Endothelial cell of umbilical vein (primary cell): ENCODE measurements around the gene LARGE1. TPM values are rescaled to one million over a fixed set of nuclear protein-coding genes. Genes with fewer than 3 reads are reported as not detected.

Experiments used
- BruUV-seq: library from RNA; stranded (reverse); fragments of 400-500 nt; replicated peaks from 2 replicates; lab custom pipeline; 2021; lab: Mats Ljungman, UMichigan
- CTCF ChIA-PET: fragments of 300-600, 350-600 bp; sonication (Branson Sonifier 250); formaldehyde crosslinking; loops from one replicate; lab custom pipeline; 2021; ENCODE audit warnings: antibody characterized with exemption, inconsistent platforms; lab: Charles Lee
- POLR2A ChIA-PET: fragments of 300-600, 350-600 bp; sonication (Branson Sonifier 250); formaldehyde crosslinking; loops from one replicate; lab custom pipeline; 2021; ENCODE audit warnings: antibody characterized with exemption, inconsistent platforms; lab: Charles Lee
- DNase-seq: peaks from one replicate; pipeline ENCODE4 v3.0.0-alpha.2; 2011; ENCODE audit warnings: low read depth, low spot score
- FAIRE-seq: peaks from 2 replicates; lab custom pipeline; 2011; peaks lifted over from hg19 to GRCh38; lab: Jason Lieb, UNC
- H2AFZ ChIP-seq: 2 replicates; pipeline ENCODE4 v1.6.0; 2012; ENCODE audit warnings: low read depth, low read length, control low read depth, inconsistent platforms
- H3K27ac ChIP-seq: 2 replicates; pipeline ENCODE4 v1.5.1; 2011; ENCODE audit warnings: low read depth, mild to moderate bottlenecking, control low read depth, low read length, moderate library complexity; ENCODE audit not compliant: insufficient read depth
- H3K27me3 ChIP-seq, 2 experiments: 2 replicates each; pipeline versions ENCODE4 v1.6.0 to v1.6.1; 2011; ENCODE audit warnings: low read length in 2 of 2, mixed read lengths in 1 of 2; ENCODE audit not compliant: control insufficient read depth in 2 of 2, insufficient read depth in 2 of 2
- H3K36me3 ChIP-seq, 2 experiments: 2 replicates in 1 of 2; 3 replicates in 1 of 2; pipeline ENCODE4 v1.5.1; 2011; ENCODE audit warnings: low read length in 2 of 2, mild to moderate bottlenecking in 1 of 2, moderate library complexity in 1 of 2; ENCODE audit not compliant: control insufficient read depth in 2 of 2, insufficient read depth in 2 of 2; ENCODE audit errors: extremely low read depth in 1 of 2
- H3K4me1 ChIP-seq: 3 replicates; pipeline ENCODE4 v1.5.1; 2011; ENCODE audit warnings: mild to moderate bottlenecking, low read length; ENCODE audit not compliant: control insufficient read depth, insufficient read depth; ENCODE audit errors: extremely low read depth
- H3K4me2 ChIP-seq: 2 replicates; pipeline ENCODE4 v1.6.1; 2011; ENCODE audit warnings: low read length, control low read depth, mixed read lengths; ENCODE audit not compliant: insufficient read depth
- H3K4me3 ChIP-seq, 3 experiments: fragments of 200-600 bp in 1 of 3; sonication (generic), shearing (Covaris generic) in 1 of 3; replicated peaks in 1 of 3; 2 replicates each; pipeline ENCODE4 v1.5.1; 2011 to 2016; ENCODE audit warnings: control low read depth in 3 of 3, low read length in 3 of 3, mild to moderate bottlenecking in 2 of 3, inconsistent platforms in 1 of 3, low read depth in 1 of 3, moderate library complexity in 1 of 3; ENCODE audit not compliant: insufficient read depth in 1 of 3
- H3K79me2 ChIP-seq: 2 replicates; pipeline ENCODE4 v1.6.0; 2012; ENCODE audit warnings: low read length, inconsistent platforms; ENCODE audit not compliant: control insufficient read depth, insufficient read depth
- H3K9ac ChIP-seq: replicated peaks from 2 replicates; pipeline ENCODE3; 2011; ENCODE audit warnings: low read length, control low read depth; ENCODE audit not compliant: insufficient read depth; ENCODE audit errors: extremely low read depth
- H3K9me1 ChIP-seq: replicated peaks from 3 replicates; pipeline ENCODE4 v1.6.0; 2011; ENCODE audit warnings: mild to moderate bottlenecking, low read length; ENCODE audit not compliant: control insufficient read depth, insufficient read depth; ENCODE audit errors: extremely low read depth
- H3K9me3 ChIP-seq: replicated peaks from 2 replicates; pipeline ENCODE4 v1.5.1; 2012; ENCODE audit warnings: low read length, inconsistent platforms; ENCODE audit not compliant: control insufficient read depth, insufficient read depth
- H4K20me1 ChIP-seq: replicated peaks from 2 replicates; pipeline ENCODE3; 2011; ENCODE audit warnings: mild to moderate bottlenecking, low read length; ENCODE audit not compliant: control insufficient read depth, insufficient read depth; ENCODE audit errors: extremely low read depth
- CTCF ChIP-seq, 2 donors: IDR thresholded peaks; 1 replicate in 1 of 2; 2 replicates in 1 of 2; pipeline ENCODE4 v1.5.1; 2011; ENCODE audit warnings: low read length in 2 of 2, mild to moderate bottlenecking in 2 of 2, moderate library complexity in 2 of 2, control low read depth in 1 of 2, inconsistent platforms in 1 of 2, low read depth in 1 of 2; ENCODE audit not compliant: insufficient read depth in 1 of 2; ENCODE audit errors: extremely low read depth in 1 of 2
- EZH2 ChIP-seq: IDR thresholded peaks from 2 replicates; pipeline ENCODE4 v1.6.1; 2012; ENCODE audit warnings: borderline replicate concordance, low read depth, mild to moderate bottlenecking, moderate library complexity, low read length, inconsistent platforms; ENCODE audit not compliant: severe bottlenecking
- FOS ChIP-seq: IDR thresholded peaks from 2 replicates; pipeline ENCODE4 v1.6.1; 2011; ENCODE audit warnings: mild to moderate bottlenecking, low read length, moderate library complexity, borderline replicate concordance; ENCODE audit not compliant: insufficient read depth
- GATA2 ChIP-seq: IDR thresholded peaks from 2 replicates; pipeline ENCODE4 v1.7.0; 2011; ENCODE audit warnings: low read depth, mild to moderate bottlenecking, moderate library complexity, mixed read lengths, low read length; ENCODE audit not compliant: insufficient read length, insufficient read depth
- JUN ChIP-seq: IDR thresholded peaks from 2 replicates; pipeline ENCODE4 v1.6.1; 2011; ENCODE audit warnings: borderline replicate concordance, low read depth; ENCODE audit not compliant: insufficient read length, insufficient read depth
- MAX ChIP-seq: IDR thresholded peaks from 2 replicates; pipeline ENCODE4 v1.6.1; 2011; ENCODE audit not compliant: insufficient read depth, insufficient read length
- MYC ChIP-seq: IDR thresholded peaks from one replicate; pipeline ENCODE4 v1.6.1; 2011; ENCODE audit warnings: mild to moderate bottlenecking, low read depth, low read length
- POLR2A ChIP-seq: IDR thresholded peaks from 2 replicates; pipeline ENCODE4 v1.6.1; 2012; ENCODE audit warnings: low read depth, mild to moderate bottlenecking, control low read depth, low read length
- POLR2AphosphoS5 ChIP-seq: IDR thresholded peaks from 2 replicates; pipeline ENCODE4 v1.6.1; 2012; ENCODE audit warnings: low read depth, mild to moderate bottlenecking, control low read depth, low read length, moderate library complexity; ENCODE audit not compliant: insufficient read depth
- dilution Hi-C: fragments of 300-500 bp; cut with MboI; formaldehyde crosslinking; loops from one replicate; pipeline ENCODE4 v1.15.0; 2019; ENCODE audit warnings: low sequenced_read_pairs; ENCODE audit not compliant: extremely low pct_ligation_motif_present
- intact Hi-C: fragments of 100-400 bp; cut with micrococcal nuclease; formaldehyde crosslinking; loops from one replicate; pipeline ENCODE4 v1.10.0; 2022
- polyA plus RNA-seq, 4 experiments: library from polyadenylated mRNA; depleted of rRNA in 3 of 4; stranded (reverse) in 3 of 4; unstranded in 1 of 4; fragments of >200 nt; gene quantifications; 2 replicates each; pipeline versions ENCODE4 v1.2.1 to v1.2.3, GENCODE V29; 2011 to 2012; ENCODE audit warnings: missing spikeins in 1 of 4
- total RNA-seq: library from RNA; stranded (reverse); gene quantifications from 2 replicates; pipeline ENCODE4 v1.2.3, GENCODE V29; 2021

The LARGE1 gene
- total and polyA plus RNA-seq, 2 donors (not counting 3 experiments of a cell fraction or from before 2014, with no cell fraction given): 0.95 to 4.4 TPM

- no peak for DNase-seq
- no peak overlapping the region for H3K4me2 ChIP-seq
- no peak overlapping the region for H3K9ac ChIP-seq
- no TSS peak for BruUV-seq
- TF ChIP-seq JUN: no peak
- no peak for TF ChIP-seq EZH2
- TF ChIP-seq MYC: no peak
- no peak for TF ChIP-seq GATA2
- no peak for TF ChIP-seq FOS
- no peak for TF ChIP-seq POLR2AphosphoS5
- peaks cover 3% of the 10 kb centered on the region for H3K9me3 ChIP-seq
- intact Hi-C loops (no loop called here), dilution Hi-C loops (no loop called here)
- no peaks in the 10 kb centered on the region for H3K36me3 ChIP-seq
- H4K20me1 ChIP-seq: no peaks in the 10 kb centered on the region
- no peak for FAIRE-seq
- H3K79me2 ChIP-seq: no peaks in the 10 kb centered on the region
- H3K9me1 ChIP-seq: no peaks in the 10 kb centered on the region
- POLR2A ChIA-PET: no interaction called here
- no peaks in the 10 kb centered on the region for H3K27me3 ChIP-seq
- CTCF ChIA-PET: no interaction called here
- H2AFZ ChIP-seq: no peak overlapping the region
- no peak overlapping the region for H3K4me3 ChIP-seq
- no peak overlapping the region for H3K27ac ChIP-seq
- H3K4me1 ChIP-seq: no peaks in the 10 kb centered on the region
Measured at GRCh38 chr22:33493476-33494205, 426.6 kb downstream of the LARGE1 start.

- Histone ChIP-seq H3K9ac (no peak overlapping the region), H3K27me3 (no peaks in the 10 kb centered on the region), H3K4me1 (no peaks in the 10 kb centered on the region), H3K4me2 (no peak overlapping the region), H2AFZ (no peak overlapping the region), H3K4me3 (no peak overlapping the region), H3K9me3 (peaks cover 3% of the 10 kb centered on the region), H3K9me1 (no peaks in the 10 kb centered on the region), H4K20me1 (no peaks in the 10 kb centered on the region), H3K79me2 (no peaks in the 10 kb centered on the region), H3K36me3 (no peaks in the 10 kb centered on the region), H3K27ac (no peak overlapping the region)
- dilution Hi-C loops (no loop called here), intact Hi-C loops (no loop called here)
- BruUV-seq: no TSS peak
- FAIRE-seq (no peak), DNase-seq (no peak)
- TF ChIP-seq CTCF (IDR thresholded peaks at IDR 0.05; ENCODE audit: extremely low read depth in 1 of 2, insufficient read depth in 1 of 2, low read depth in 1 of 2, low read length in 2 of 2) (no peak), FOS (no peak), MYC (no peak), JUN (no peak), POLR2AphosphoS5 (no peak), GATA2 (no peak), EZH2 (no peak), POLR2A (no peak), MAX (no peak)
- POLR2A ChIA-PET: no interaction called here
- CTCF ChIA-PET: no interaction called here
Measured at GRCh38 chr22:33492210-33492651, 428.0 kb downstream of the LARGE1 start.
